HepG2 (cell line): ENCODE results near the gene FKBP8. TPM values are rescaled to one million over a fixed set of nuclear protein-coding genes. Genes with fewer than 3 reads are reported as not detected.

Source experiments
- CREM ChIP-seq, 2 experiments: sonication (generic) in 1 of 2; formaldehyde crosslinking in 1 of 2; IDR thresholded peaks; 2 replicates each; pipeline versions ENCODE4 v1.4.0 to v1.6.1; 2016 to 2020; ENCODE audit warnings: antibody characterized with exemption in 1 of 2, mild to moderate bottlenecking in 1 of 2, missing genetic modification reagents in 1 of 2
- ETV6 ChIP-seq: sonication (generic); formaldehyde crosslinking; conservative IDR thresholded peaks from 2 replicates; pipeline ENCODE4 v1.4.0; 2020; ENCODE audit warnings: missing genetic modification reagents
- FOXA3 ChIP-seq: IDR thresholded peaks from 2 replicates; pipeline ENCODE4 v1.6.1; 2016; ENCODE audit warnings: missing genetic modification reagents, missing compliant biosample characterization
- MED1 ChIP-seq: sonication (generic); formaldehyde crosslinking; IDR thresholded peaks from 2 replicates; pipeline ENCODE4 v1.4.0; 2020; ENCODE audit warnings: missing genetic modification reagents
- POLR2G ChIP-seq: fragments of 200-400 bp; formaldehyde crosslinking; IDR thresholded peaks from 2 replicates; pipeline ENCODE4 v1.6.1; 2018; ENCODE audit warnings: mild to moderate bottlenecking, low read depth, low read length, moderate library complexity
- RAD51 ChIP-seq: fragments of 450-650 bp; IDR thresholded peaks from 2 replicates; pipeline ENCODE4 v1.6.1; 2016; ENCODE audit warnings: borderline replicate concordance
- SIN3B ChIP-seq: fragments of 150-350 bp; IDR thresholded peaks from 2 replicates; pipeline ENCODE4 v1.6.1; 2014; ENCODE audit warnings: low read length
- SMAD1 ChIP-seq: sonication (generic); formaldehyde crosslinking; IDR thresholded peaks from 2 replicates; pipeline ENCODE4 v1.4.0; 2020; ENCODE audit warnings: missing genetic modification reagents, low read depth, mild to moderate bottlenecking, borderline replicate concordance
- TAF15 ChIP-seq: fragments of 200-400 bp; formaldehyde crosslinking; IDR thresholded peaks from one replicate; pipeline ENCODE4 v1.6.1; 2018; ENCODE audit warnings: mild to moderate bottlenecking, low read depth, low read length; ENCODE audit not compliant: poor library complexity, severe bottlenecking
- ZNF317 ChIP-seq: sonication (generic); formaldehyde crosslinking; IDR thresholded peaks from 2 replicates; pipeline ENCODE4 v1.5.0; 2020; ENCODE audit warnings: mild to moderate bottlenecking, missing genetic modification reagents
- ZNF501 ChIP-seq: sonication (generic); formaldehyde crosslinking; IDR thresholded peaks from 2 replicates; pipeline ENCODE4 v1.5.1; 2020; ENCODE audit warnings: mild to moderate bottlenecking, moderate library complexity, missing genetic modification reagents
- ZNF761 ChIP-seq: sonication (generic); formaldehyde crosslinking; conservative IDR thresholded peaks from 2 replicates; pipeline ENCODE4 v1.4.0; 2020; ENCODE audit warnings: mild to moderate bottlenecking, missing genetic modification reagents
- polyA plus RNA-seq, 8 experiments: library from polyadenylated mRNA; depleted of rRNA in 3 of 8; stranded (reverse) in 7 of 8; unstranded in 1 of 8; fragments of >200 nt; fragmentation: Illumina TruSeq in 4 of 8; extraction: Trizol in 4 of 8; gene quantifications; 2 replicates each; pipeline versions ENCODE4 v1.2.1 to v1.2.3, GENCODE V29; 2011 to 2016; ENCODE audit warnings: low read depth in 4 of 8, missing spikeins in 1 of 8, mixed read lengths in 1 of 8; ENCODE audit not compliant: insufficient read depth in 1 of 8
- total RNA-seq, 5 experiments: library from RNA; depleted of rRNA; stranded (reverse); fragments of >200 nt; fragmentation: Illumina TruSeq; extraction: Trizol; gene quantifications; 2 replicates each; pipeline ENCODE4 v1.2.3, GENCODE V29; 2016; ENCODE audit warnings: low read depth in 1 of 5
- TF ChIP-seq, protein P1 (sequence below): sonication (generic); formaldehyde crosslinking; IDR thresholded peaks from 2 replicates; pipeline ENCODE4 v1.4.0; 2020; ENCODE audit warnings: missing genetic modification reagents
- TF ChIP-seq, protein P2 (sequence below): sonication (generic); formaldehyde crosslinking; IDR thresholded peaks from 2 replicates; pipeline ENCODE4 v1.4.0; 2020; ENCODE audit warnings: mild to moderate bottlenecking, missing genetic modification reagents
- TF ChIP-seq, protein P3 (sequence below): sonication (generic); formaldehyde crosslinking; IDR thresholded peaks from 2 replicates; pipeline ENCODE4 v1.4.0; 2020; ENCODE audit warnings: missing genetic modification reagents, low read depth, mild to moderate bottlenecking, borderline replicate concordance
- TF ChIP-seq, protein P4 (sequence below): sonication (generic); formaldehyde crosslinking; IDR thresholded peaks from 2 replicates; pipeline ENCODE4 v1.4.0; 2020; ENCODE audit warnings: missing genetic modification reagents
- TF ChIP-seq, protein P5 (sequence below): fragments of 450-650 bp; IDR thresholded peaks from 2 replicates; pipeline ENCODE4 v1.6.1; 2016

FKBP8 gene
- total and polyA plus RNA-seq, 2 of the 13 experiments (the other 11 are each of a cell fraction or from before 2014, with no cell fraction given): 81.7 to 93.9 TPM

DNA sequence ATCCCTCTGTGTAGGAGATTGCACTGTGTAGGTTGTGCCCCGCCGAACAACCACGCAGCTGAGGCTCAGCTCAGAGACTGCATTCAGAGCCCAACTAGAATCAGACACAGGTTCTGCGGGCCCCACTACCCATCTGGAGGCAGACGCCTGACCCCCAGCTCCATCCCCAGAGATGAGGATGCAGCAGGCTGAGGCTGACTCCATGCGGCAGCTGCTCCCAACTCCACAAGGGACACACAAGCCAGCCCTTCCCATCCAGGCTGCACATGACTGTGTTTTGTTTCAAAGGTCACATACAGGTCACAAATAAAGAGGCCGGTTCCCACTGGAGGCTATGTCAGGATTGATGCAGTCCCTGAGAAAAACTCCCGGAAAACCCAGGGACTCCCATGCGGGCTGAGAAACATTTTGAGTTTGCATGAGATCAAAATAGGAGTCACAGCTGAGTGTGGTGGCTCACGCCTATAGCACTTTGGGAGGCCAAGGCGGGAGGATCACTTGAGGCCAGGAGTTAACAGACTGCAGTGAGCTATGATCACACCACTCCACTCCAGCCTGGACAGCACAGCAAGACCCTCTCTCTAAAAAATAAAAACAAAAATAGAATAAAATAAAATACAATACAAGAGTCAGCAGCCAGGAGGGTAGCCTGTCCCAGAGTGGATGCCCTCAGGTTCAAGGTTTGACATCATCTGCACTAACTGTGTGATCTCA is 35.5 kb downstream of the FKBP8 start (continued):
- TF ChIP-seq, protein P1, sequence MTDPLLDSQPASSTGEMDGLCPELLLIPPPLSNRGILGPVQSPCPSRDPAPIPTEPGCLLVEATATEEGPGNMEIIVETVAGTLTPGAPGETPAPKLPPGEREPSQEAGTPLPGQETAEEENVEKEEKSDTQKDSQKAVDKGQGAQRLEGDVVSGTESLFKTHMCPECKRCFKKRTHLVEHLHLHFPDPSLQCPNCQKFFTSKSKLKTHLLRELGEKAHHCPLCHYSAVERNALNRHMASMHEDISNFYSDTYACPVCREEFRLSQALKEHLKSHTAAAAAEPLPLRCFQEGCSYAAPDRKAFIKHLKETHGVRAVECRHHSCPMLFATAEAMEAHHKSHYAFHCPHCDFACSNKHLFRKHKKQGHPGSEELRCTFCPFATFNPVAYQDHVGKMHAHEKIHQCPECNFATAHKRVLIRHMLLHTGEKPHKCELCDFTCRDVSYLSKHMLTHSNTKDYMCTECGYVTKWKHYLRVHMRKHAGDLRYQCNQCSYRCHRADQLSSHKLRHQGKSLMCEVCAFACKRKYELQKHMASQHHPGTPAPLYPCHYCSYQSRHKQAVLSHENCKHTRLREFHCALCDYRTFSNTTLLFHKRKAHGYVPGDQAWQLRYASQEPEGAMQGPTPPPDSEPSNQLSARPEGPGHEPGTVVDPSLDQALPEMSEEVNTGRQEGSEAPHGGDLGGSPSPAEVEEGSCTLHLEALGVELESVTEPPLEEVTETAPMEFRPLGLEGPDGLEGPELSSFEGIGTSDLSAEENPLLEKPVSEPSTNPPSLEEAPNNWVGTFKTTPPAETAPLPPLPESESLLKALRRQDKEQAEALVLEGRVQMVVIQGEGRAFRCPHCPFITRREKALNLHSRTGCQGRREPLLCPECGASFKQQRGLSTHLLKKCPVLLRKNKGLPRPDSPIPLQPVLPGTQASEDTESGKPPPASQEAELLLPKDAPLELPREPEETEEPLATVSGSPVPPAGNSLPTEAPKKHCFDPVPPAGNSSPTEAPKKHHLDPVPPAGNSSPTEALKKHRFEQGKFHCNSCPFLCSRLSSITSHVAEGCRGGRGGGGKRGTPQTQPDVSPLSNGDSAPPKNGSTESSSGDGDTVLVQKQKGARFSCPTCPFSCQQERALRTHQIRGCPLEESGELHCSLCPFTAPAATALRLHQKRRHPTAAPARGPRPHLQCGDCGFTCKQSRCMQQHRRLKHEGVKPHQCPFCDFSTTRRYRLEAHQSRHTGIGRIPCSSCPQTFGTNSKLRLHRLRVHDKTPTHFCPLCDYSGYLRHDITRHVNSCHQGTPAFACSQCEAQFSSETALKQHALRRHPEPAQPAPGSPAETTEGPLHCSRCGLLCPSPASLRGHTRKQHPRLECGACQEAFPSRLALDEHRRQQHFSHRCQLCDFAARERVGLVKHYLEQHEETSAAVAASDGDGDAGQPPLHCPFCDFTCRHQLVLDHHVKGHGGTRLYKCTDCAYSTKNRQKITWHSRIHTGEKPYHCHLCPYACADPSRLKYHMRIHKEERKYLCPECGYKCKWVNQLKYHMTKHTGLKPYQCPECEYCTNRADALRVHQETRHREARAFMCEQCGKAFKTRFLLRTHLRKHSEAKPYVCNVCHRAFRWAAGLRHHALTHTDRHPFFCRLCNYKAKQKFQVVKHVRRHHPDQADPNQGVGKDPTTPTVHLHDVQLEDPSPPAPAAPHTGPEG: no peak
- TF ChIP-seq, protein P2, sequence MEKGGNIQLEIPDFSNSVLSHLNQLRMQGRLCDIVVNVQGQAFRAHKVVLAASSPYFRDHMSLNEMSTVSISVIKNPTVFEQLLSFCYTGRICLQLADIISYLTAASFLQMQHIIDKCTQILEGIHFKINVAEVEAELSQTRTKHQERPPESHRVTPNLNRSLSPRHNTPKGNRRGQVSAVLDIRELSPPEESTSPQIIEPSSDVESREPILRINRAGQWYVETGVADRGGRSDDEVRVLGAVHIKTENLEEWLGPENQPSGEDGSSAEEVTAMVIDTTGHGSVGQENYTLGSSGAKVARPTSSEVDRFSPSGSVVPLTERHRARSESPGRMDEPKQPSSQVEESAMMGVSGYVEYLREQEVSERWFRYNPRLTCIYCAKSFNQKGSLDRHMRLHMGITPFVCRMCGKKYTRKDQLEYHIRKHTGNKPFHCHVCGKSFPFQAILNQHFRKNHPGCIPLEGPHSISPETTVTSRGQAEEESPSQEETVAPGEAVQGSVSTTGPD: no peak
- TF ChIP-seq RAD51 (no peak), POLR2G (no peak), ETV6 (no peak), CREM (IDR thresholded peaks at IDR 0.05) (0 out of 2 replicates have a peak, but pooled peaks have one; percentile 22), CREM (CRISPR knock-in tag; IDR thresholded peaks at IDR 0.05) (no peak), FOXA3 (peak; percentile 50), TAF15 (no peak), SIN3B (no peak), ZNF761 (CRISPR knock-in tag) (no peak), ZNF317 (CRISPR knock-in tag) (no peak), SMAD1 (CRISPR knock-in tag) (no peak), ZNF501 (no peak), MED1 (peak; percentile 42; the same call in 1 of the 2 replicates)
- TF ChIP-seq, protein P3, sequence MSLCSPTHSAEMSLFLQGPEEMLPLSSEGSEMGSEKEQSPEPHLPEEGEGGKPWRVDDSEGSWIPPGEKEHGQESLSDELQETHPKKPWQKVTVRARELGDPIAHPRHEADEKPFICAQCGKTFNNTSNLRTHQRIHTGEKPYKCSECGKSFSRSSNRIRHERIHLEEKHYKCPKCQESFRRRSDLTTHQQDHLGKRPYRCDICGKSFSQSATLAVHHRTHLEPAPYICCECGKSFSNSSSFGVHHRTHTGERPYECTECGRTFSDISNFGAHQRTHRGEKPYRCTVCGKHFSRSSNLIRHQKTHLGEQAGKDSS (CRISPR knock-in tag): no peak; the same call in 1 of the 2 replicates
- TF ChIP-seq, protein P4, sequence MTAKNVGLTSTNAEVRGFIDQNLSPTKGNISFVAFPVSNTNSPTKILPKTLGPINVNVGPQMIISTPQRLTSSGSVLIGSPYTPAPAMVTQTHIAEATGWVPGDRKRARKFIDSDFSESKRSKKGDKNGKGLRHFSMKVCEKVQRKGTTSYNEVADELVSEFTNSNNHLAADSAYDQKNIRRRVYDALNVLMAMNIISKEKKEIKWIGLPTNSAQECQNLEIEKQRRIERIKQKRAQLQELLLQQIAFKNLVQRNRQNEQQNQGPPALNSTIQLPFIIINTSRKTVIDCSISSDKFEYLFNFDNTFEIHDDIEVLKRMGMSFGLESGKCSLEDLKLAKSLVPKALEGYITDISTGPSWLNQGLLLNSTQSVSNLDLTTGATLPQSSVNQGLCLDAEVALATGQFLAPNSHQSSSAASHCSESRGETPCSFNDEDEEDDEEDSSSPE (CRISPR knock-in tag): no peak
- TF ChIP-seq, protein P5, sequence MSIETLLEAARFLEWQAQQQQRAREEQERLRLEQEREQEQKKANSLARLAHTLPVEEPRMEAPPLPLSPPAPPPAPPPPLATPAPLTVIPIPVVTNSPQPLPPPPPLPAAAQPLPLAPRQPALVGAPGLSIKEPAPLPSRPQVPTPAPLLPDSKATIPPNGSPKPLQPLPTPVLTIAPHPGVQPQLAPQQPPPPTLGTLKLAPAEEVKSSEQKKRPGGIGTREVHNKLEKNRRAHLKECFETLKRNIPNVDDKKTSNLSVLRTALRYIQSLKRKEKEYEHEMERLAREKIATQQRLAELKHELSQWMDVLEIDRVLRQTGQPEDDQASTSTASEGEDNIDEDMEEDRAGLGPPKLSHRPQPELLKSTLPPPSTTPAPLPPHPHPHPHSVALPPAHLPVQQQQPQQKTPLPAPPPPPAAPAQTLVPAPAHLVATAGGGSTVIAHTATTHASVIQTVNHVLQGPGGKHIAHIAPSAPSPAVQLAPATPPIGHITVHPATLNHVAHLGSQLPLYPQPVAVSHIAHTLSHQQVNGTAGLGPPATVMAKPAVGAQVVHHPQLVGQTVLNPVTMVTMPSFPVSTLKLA: 0 out of 2 replicates have a peak, but pooled peaks have one; percentile 29
